ENCODE data around the gene CSTPP1.

CSTPP1 gene

DNA sequence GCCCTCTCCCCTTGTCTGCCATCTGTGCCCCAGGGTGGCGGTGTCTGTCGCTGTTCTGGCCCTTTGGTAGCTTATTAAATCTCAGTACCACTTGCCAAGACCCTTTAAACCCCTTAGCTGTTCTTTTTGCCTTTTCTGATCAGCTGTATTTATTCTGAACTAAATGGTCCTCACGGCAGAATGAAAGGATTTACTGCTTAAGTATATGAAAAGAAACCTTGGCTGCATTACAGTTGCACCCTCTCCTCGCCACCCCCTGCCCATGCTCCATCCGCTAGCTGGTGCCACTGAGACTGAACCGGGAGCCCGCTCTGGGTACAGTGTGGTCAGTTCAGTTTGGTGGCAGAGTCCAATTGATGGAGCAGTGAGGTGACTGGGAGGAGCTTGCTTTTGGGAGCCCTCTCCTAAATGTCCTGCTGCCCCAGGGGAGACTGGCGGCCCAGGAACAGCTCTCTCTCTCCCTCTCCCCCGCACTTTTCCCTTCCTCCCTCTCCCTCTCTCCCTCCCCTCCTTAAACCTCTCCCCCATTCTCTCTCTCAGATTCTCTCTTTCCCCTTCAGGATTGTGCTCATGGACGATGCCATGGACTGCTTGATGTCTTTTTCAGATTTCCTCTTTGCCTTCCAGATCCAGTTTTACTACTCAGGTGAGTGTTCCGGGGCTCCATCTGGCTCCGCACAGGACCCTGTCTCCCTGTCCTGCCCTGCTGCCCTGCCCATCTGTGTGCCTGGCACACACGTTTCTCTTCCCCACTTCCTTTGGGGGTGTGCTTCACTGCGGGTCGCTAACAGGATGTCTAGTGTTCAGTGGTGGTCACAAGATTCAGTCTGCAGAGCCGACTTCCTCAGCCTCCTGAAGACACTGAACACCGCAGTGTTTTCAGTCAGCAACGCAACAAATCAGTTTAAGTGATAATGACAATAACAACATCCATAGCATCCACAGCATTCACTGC is 218.3 kb downstream of the CSTPP1 start:
- Histone ChIP-seq H3K4me3 (replicated peaks; ENCODE audit: insufficient read depth, low read length) (no peak overlapping the region), H3K27me3 (ENCODE audit: insufficient read depth, poor library complexity, severe bottlenecking) (no peaks in the 10 kb centered on the region), H3K27ac (replicated peaks) (no peak overlapping the region)
- no peak for DNase-seq (ENCODE audit: low read depth in 1 of 2, low spot score in 1 of 2)
- TF ChIP-seq, protein P1, sequence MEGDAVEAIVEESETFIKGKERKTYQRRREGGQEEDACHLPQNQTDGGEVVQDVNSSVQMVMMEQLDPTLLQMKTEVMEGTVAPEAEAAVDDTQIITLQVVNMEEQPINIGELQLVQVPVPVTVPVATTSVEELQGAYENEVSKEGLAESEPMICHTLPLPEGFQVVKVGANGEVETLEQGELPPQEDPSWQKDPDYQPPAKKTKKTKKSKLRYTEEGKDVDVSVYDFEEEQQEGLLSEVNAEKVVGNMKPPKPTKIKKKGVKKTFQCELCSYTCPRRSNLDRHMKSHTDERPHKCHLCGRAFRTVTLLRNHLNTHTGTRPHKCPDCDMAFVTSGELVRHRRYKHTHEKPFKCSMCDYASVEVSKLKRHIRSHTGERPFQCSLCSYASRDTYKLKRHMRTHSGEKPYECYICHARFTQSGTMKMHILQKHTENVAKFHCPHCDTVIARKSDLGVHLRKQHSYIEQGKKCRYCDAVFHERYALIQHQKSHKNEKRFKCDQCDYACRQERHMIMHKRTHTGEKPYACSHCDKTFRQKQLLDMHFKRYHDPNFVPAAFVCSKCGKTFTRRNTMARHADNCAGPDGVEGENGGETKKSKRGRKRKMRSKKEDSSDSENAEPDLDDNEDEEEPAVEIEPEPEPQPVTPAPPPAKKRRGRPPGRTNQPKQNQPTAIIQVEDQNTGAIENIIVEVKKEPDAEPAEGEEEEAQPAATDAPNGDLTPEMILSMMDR (IDR thresholded peaks at IDR 0.05; ENCODE audit: insufficient read depth, low read length) = no peak
- TF ChIP-seq, protein P2, sequence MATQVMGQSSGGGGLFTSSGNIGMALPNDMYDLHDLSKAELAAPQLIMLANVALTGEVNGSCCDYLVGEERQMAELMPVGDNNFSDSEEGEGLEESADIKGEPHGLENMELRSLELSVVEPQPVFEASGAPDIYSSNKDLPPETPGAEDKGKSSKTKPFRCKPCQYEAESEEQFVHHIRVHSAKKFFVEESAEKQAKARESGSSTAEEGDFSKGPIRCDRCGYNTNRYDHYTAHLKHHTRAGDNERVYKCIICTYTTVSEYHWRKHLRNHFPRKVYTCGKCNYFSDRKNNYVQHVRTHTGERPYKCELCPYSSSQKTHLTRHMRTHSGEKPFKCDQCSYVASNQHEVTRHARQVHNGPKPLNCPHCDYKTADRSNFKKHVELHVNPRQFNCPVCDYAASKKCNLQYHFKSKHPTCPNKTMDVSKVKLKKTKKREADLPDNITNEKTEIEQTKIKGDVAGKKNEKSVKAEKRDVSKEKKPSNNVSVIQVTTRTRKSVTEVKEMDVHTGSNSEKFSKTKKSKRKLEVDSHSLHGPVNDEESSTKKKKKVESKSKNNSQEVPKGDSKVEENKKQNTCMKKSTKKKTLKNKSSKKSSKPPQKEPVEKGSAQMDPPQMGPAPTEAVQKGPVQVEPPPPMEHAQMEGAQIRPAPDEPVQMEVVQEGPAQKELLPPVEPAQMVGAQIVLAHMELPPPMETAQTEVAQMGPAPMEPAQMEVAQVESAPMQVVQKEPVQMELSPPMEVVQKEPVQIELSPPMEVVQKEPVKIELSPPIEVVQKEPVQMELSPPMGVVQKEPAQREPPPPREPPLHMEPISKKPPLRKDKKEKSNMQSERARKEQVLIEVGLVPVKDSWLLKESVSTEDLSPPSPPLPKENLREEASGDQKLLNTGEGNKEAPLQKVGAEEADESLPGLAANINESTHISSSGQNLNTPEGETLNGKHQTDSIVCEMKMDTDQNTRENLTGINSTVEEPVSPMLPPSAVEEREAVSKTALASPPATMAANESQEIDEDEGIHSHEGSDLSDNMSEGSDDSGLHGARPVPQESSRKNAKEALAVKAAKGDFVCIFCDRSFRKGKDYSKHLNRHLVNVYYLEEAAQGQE (IDR thresholded peaks at IDR 0.05; ENCODE audit: insufficient replicate concordance, low read depth) = no peak
- TF ChIP-seq SPI1 (IDR thresholded peaks at IDR 0.05; ENCODE audit: borderline replicate concordance, low read depth) (no peak), POLR2AphosphoS5 (IDR thresholded peaks at IDR 0.05; ENCODE audit: low read depth) (no peak), GABPA (IDR thresholded peaks at IDR 0.05; ENCODE audit: low read depth) (no peak)

DNA sequence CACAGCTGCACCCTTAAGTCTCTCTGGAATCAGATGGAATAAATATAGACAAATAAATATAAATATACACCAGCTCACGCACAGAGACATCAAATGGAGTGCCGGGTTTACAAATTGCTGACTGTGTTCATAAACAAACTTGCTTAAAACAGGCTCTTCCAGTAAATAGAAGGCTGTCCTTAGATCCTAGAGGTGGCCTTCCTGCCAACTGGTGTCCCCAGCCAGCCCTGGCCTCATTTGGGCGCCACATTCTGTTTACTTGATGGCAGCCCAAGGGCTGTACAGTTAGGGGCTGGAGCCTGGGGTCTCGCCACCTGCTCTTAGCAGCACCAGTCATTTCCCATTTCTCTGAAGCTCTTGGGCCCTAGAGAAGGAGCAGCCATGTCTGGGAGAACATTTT is 219.3 kb downstream of the CSTPP1 start:
- no peak overlapping the region for H3K27ac ChIP-seq (replicated peaks)
- no peaks in the 10 kb centered on the region for H3K27me3 ChIP-seq (ENCODE audit: insufficient read depth, poor library complexity, severe bottlenecking)
- no peak overlapping the region for H3K4me3 ChIP-seq (replicated peaks; ENCODE audit: insufficient read depth, low read length)
- TF ChIP-seq, protein P1 (IDR thresholded peaks at IDR 0.05; ENCODE audit: insufficient read depth, low read length) = no peak
- TF ChIP-seq GABPA (IDR thresholded peaks at IDR 0.05; ENCODE audit: low read depth) = no peak
- no peak for DNase-seq (ENCODE audit: low read depth in 1 of 2, low spot score in 1 of 2)

DNA sequence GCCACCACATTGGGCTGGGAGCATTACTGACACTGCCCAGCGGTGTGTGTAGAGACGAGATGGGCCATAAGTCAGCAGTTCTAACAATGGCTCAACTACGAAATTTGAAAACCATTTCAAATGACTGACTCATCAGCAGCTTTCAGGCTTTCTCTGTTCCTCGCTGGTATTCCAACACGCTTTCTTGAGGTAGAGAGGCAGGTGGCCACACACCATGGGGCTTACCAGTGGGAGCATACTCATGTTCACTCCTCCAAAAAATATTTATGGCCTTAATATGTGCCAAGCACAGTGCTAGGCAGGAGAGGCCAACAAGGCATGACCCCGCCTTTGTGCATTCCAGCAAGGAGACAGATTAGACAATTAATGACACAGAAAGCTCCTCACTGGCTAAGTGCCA is 219.8 kb downstream of the CSTPP1 start:
- Histone ChIP-seq H3K27me3 (ENCODE audit: insufficient read depth, poor library complexity, severe bottlenecking) (no peaks in the 10 kb centered on the region), H3K27ac (replicated peaks) (no peak overlapping the region), H3K4me3 (replicated peaks; ENCODE audit: insufficient read depth, low read length) (no peak overlapping the region)
- TF ChIP-seq, protein P1 (IDR thresholded peaks at IDR 0.05; ENCODE audit: insufficient read depth, low read length) = no peak
- TF ChIP-seq, protein P2 (IDR thresholded peaks at IDR 0.05; ENCODE audit: insufficient replicate concordance, low read depth) = no peak
- TF ChIP-seq POLR2AphosphoS5 (IDR thresholded peaks at IDR 0.05; ENCODE audit: low read depth) (no peak), SPI1 (IDR thresholded peaks at IDR 0.05; ENCODE audit: borderline replicate concordance, low read depth) (no peak), GABPA (IDR thresholded peaks at IDR 0.05; ENCODE audit: low read depth) (no peak)
- DNase-seq (ENCODE audit: low read depth in 1 of 2, low spot score in 1 of 2) = no peak

Measured in HL-60 (cell line).